ENCODE data around the gene MAPK10.

Gene MAPK10

DNA sequence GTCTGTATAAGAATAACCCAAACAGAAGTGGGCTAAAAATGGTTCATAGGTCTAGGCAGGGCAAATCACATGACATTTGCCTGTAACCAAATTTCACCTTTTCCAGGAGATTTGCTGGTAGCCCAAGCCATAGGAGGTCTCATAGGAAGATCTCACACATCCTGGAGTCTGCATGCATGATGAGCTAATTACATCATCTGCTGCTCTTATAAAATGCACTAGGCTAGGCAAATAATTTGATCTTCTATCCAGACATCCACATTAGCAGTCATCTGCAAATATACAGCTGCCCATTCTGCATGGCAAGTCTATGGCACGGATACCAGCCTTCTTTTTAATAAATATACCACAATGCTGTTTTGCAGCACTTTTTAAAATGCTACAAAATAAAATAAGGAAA is 87.2 kb downstream of the MAPK10 start:
- no peak for DNase-seq

DNA sequence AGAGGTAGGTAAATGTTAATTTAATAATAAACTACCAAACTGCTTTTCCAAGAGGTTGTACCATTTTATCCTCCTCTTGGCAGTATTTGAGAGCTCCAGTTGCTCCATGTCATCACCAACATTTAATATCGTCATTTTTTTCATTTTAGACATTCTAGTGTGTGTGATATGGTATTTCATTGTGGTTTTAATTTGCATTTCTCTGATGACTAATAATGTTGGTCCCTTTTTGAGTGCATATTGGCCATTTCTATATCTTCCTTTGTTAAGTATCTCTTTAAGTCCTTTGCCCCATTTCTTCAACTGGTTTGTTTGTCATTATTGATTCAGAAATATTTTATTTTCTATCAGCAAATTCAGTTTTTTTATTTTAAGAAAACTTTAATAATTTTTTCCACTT is 88.8 kb downstream of the MAPK10 start:
- DNase-seq, result no peak

DNA sequence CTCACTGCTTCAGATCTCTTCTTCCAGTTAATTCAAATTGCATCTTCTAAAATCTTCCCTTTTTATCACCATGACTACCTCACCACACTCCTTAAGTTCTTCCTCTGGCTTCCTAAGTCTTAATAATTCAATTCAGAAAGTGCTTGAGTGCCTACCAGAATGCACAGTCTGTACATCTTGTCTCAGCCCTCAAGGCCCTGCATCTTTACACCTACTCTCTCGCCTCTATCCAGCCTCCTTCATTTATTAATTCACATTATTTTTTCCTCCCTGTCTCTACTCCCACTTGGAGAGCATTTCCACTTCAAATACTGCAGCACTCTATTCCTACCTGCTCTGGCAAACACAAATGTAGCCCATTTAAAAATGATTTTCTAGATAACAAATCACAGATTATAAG is 90.5 kb downstream of the MAPK10 start:
- no peak for DNase-seq

DNA sequence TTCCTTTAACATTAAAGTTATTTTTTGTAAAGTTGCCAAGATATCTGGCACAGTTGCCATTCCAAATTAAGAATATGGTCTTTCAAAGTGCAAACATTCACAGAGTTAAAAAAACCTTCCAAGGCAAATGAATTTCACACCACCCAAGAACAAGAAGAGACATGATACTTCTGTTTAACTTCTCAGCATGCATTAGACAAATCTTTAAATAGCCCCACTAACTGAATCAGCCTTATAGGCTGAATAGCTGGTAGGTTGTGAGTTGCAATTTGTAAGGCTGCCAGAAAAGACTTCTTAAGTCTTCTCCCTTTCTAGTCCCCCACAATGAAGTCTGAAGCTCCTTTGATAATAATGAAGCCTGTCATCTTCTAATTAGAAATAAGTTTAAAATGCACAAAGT is 95.6 kb downstream of the MAPK10 start:
- no peak for DNase-seq

DNA sequence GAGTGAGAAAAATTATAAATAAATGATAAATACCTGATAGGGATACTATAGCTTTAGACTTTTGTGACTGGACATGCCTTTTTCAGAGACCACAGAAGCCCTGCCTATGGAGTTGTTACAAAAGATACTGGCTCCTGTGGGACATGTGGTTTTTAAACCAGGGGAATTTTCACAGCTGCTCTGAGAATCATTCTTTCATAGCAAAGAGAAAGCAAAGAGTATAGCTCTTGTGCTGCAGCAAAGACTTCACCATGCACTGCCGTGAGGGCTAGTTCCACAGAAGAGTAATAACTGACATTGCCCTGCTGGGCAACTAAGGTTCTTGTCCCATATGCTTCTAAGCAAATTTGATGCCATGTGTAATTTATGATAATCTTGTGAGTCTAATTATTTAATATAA is 98.2 kb downstream of the MAPK10 start:
- no peak for DNase-seq

DNA sequence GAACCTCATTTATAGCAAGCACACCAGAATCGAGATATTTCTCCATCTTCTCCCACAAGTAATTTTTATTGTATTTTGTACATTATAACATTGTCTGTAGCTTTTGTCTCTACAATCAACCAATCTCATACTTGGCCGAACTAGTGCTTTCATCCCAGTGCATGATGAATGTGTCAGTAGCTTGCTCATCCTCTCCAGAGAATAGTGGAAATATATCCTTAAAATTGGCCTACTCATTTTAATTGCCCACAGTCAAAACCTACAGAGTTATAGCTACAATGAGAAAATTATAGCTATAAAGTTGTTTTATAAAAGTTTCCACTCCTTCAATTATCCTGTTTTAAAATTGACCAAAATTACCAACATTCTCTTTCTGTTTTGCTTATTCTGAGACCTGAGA is 103.8 kb downstream of the MAPK10 start:
- no peak for DNase-seq

DNA sequence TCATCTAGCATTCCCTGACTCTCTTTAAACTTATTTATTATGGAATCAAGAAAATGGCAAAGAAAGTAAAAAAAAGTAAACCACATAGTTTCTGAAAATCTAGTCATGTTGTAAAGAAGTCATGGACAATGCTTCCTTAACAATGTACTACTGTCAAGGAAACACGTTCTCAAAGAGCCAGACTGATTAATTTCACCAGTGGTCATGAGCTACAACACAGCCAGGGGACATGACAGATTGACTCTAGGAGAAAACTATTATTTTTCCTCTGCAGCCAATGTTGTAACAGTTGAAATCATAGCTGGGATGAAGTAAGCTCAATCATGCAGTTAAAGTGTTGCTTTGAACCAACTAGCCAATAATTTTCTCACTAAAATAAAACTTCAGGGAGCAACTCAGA is 109.2 kb downstream of the MAPK10 start:
- DNase-seq, result no peak

DNA sequence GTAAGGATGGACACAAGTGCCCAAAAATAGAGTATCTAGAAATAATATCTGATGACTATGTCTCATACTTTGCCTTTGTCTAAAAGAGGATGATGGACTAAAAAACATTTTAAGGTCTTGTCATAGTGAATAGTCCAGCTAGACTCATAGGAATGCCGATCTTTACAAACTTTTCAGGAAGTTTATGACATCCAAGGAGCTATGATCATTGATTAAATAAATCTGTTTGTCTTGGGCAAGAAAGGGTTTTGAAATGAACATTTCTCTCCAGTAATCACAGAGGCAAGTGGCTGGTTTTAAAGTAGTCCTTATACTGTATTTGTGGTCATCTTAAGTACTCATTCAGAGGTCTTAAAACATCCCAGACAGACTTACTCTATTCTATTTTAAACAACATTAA is 109.8 kb downstream of the MAPK10 start:
- DNase-seq, result no peak

DNA sequence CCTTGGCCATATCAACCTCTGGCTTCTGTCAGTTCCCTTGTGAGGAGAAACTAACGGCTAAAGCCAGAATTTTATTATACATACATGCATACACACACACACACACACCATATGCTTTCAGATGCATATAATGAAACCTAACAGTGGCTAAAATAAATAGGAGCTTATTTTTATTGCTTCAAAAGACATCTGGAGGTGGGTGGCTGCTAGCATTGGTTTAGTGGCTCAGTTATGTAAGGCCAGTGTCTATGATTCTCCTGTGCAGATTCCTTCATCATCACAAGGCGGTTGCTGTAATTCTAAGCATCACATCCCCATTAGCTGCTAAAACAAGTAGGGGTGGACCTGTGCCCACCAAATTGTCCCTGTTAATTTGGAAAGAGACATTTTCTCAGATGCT is 110.8 kb downstream of the MAPK10 start:
- DNase-seq, result no peak

DNA sequence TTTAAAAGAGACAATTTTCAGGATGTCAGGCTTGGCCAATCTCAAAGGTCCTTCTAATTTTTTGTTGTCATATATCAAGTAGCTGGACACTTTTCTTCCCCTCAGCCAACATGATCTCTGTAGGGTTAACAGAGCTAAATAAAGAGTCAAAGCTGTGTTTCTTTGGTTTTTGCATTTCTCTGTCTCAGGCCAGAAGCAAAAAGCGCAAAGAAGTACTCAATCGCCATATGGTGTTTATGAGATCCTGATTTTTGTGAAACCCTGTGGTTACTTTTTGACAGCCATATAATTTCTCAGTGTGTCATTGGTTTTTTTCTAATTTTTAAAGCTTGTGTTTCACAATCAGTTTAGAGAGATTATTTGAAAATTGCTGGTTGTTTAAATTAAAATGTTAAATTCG is 111.9 kb downstream of the MAPK10 start:
- DNase-seq, result no peak

DNA sequence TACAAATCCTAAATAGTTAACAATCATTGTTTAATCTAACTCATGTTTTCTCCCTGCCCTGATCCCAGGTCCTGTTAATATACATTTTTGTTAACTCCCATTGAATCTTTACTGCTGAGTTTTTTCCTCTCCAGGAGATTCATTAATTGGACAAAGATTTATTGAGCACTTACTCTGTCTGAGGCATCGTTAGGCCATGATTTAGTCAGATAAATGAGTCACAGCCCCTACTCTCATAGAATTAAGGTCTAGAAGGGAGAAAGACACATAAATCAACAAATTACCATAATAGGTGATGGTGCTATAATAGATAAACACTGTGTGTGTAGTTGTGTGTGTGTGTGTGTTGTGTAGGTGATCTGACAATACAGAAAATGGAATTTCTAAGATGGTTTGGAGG is 112.5 kb downstream of the MAPK10 start:
- no peak for DNase-seq

DNA sequence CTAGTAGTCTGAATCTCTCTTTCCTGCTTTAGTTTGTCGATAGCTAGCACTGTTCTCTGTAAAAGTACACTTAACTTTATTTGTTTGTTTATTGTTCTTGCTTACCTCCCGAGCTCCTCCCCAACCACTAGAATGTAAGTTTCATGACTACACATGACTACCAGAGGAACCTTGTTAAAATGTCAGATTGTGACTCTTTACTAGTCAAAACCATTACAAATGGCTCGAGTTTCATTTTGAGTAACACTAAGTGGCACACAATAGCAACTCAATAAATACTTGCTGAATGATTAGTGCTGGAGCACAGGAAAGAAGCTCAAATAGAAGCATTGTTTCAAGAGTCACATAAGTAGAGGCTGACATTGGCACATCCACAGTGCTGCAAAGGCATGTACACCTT is 116.1 kb downstream of the MAPK10 start:
- DNase-seq, result no peak

DNA sequence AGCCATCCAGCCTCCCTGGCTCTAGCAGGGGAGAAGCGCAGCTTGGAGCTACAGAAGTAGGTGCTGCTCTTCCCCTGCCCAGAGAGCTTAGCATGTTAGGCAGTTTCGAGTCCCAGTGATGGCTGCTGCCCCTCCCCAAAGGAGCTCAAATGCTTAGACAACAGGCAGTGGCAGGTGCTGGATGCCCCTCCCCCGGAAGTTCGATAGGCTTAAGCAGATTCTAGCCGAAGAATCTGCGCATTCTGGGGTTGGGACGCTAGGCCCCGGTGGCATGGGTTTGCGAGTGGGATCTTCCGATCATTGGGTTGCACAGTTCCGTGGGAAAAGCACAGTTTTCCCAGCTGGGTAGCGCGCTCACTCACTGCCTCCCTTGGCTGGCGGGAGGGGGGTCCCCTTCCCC is 117.2 kb downstream of the MAPK10 start:
- no peak for DNase-seq

DNA sequence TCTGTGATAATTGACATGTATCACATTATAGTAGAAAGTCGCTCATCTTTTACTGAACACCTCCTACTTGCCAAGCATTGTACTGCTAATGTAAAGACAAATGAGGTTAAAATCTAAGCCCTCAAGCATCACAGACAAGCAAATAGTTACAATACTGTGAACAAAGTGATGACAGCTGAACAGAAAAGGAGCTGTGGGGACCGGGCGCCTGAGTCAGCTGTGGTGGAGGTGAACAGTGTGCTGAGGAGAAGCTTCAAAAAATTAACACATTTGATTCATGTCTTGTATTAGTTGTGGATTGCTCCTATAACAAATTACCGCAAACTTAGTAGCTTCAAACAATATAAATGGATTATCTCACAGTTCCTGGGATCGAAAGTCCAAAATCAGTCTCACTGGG is 124.3 kb downstream of the MAPK10 start:
- DNase-seq, result no peak

DNA sequence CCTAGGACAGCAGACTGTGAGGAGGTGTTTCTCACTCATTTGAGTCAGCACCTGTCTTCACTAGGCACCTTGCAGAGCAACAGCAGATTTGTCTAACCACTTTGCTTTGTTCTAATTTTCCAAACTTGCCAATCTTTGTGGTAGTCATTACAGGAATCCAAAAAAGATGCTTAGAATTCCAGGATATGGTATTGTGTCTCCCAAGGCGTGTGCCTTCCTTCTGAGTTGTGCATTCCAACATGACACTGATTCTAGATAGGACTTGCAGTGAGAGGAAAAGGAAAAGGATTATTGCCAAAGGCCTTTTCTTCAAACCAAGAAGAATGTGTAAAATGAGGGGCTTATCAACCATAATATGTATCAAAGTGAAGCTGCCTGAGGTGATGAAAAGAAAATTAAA is 126.2 kb downstream of the MAPK10 start:
- no peak for DNase-seq

DNA sequence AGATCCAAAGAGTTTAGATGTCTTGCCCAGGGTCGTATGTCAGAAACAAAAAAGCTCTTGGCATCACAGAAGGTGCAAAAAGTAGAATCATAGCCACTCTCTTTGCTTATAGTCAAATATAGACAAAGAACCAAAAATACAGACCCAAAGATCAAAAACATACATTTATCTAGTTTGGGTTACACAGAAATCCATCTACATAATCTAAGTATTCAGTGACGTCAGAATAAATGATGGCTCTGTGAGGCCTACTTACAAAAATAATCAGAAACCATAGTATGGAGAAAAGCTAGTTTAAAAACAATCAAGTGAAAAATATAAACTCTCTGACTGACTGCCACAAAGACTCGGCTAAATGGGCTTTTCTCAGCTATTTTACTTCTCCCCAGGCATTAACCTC is 126.8 kb downstream of the MAPK10 start:
- no peak for DNase-seq

DNA sequence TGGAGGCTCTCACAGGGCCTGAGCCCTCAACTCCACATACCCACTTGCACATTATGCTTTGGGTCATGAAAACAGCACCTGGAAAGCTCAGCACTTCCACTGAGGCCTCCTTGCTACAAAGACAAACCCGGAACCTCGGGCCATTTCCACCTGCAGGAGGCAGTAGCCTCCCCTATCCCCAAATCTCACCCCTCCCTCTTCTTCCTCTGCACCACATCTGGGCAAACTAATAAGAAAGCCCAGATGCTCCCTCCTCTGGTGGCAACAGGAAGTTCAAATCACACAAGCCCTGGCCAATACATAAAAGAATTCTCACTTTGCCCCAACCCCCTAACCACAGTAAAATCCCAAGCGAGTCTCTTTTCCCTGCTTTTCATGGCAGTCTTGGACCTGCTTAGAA is 136.4 kb downstream of the MAPK10 start:
- no peak for DNase-seq

DNA sequence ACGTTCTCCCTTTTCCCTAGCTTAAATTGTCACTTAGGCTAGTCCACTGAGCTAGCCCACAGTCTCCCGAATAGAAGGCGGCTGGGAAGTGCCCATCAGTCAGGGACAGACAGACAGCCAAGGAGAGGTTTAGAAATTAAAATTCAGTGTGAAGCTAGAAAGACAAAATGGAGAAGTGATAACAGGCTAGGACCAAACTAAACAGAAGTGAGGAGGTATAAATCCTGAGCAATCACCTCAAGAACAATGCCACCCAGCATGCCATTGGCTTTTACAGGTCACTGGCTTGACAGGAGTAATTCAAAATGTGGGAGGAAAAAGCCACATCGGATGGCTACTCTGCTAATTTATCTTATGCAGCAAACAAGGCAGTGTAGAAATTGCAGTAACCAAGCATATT is 138.9 kb downstream of the MAPK10 start:
- DNase-seq, result no peak

DNA sequence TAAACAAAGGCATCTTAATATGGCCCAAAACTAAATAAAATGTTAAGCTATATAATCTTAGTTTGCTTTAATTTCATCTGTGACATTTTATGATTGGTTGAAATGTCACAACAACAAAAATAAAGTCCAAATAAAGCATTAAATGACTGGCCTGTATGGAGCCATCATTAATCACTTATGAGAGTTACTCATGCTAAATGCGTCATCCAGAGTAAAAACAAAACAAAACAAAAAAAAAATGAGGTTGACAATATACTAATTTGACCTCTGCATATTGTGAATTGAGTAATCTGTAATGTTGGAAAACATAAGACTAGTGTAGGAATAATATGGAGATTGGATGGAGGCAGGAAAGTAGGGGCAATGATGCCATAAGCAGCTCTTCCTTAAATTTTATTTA is 139.7 kb downstream of the MAPK10 start:
- DNase-seq, result no peak

DNA sequence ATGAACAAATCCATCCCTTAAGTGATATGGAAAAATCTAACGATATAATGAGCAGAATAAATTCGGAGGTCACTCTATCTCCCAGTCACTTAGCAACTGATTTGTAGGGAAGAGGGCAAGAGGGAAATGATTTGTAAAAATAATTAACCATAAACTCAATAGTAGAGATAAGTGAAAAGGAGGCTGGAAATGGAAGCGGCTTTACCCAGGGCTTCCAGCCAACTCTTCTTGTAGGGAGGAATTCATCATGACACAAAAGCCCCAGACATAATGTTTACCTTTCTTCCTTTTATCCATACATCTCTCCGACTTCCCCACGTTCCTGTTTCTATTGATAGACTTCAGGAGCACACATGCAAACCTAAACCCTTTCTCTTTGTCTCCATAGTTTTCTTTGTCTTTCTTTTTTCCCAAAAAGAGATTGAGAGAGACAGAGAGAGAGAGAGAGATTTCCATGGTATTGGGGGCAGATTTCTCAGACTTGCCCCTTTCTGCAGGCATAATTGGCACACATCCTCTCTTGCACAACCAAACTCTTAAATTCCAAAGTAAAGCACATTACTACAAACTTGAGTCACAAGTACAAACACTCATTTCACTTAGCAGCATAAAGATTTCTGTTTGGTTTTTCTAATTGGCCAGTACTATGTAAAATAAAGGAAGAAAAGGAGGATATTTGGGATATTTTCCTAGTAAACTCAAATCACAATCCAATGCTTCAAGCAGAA is 140.9 kb downstream of the MAPK10 start:
- DNase-seq, result no peak

DNA sequence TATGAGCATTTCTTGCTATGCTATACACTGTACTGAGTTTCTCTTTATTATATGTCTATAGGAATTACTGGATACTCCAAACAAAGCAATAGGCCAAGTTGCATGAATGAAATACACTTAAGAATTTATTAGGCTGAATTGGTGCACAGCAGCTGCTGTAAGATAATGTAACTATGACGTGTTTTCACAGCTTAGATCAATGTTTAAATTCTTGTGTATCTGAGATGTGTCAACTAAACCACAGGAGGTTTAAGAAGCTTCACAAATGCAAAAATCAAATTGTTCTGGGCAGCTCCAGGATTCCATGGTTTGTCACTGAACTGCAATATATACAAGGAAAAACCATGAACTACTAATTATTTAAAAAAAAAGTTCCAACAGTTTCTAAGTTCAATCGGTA is 156.7 kb downstream of the MAPK10 start:
- DNase-seq, result no peak

DNA sequence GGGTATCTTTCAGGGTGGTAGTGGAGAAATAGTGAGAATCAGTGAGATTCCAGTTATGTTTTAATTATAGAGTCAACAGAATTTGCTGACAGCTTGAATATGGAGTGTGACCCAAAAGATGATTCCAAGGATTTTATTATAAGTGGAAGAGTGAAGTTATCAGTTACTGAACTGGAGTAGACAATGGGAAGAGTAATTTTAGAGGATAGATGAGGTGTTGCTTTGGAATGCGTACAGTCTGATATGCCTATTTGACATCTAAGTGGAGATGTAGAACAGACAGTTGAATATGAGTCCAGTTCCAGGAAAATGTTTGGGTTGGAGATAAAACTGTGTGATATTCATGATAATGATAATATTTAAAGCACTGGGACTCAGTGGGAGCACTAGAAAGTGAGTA is 174.2 kb downstream of the MAPK10 start:
- DNase-seq, result no peak

DNA sequence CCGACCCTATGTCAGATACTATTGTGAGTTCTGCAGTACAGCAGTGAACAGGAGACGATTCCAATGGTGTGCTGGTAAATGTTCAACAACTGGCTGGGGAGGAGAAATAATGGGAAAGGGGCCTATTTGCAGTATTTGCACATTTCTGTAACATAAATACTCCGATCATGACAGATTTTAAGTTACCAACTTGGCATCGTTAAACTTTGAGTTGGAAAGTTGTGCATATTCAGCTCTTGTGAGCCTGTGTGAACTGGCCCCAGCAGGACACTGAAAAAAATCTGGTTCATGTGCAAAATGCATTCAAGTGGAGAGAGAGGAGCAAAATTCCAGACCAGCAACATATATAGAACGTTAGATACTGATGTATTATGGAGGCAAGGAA is 175.0 kb downstream of the MAPK10 start:
- DNase-seq, result no peak

DNA sequence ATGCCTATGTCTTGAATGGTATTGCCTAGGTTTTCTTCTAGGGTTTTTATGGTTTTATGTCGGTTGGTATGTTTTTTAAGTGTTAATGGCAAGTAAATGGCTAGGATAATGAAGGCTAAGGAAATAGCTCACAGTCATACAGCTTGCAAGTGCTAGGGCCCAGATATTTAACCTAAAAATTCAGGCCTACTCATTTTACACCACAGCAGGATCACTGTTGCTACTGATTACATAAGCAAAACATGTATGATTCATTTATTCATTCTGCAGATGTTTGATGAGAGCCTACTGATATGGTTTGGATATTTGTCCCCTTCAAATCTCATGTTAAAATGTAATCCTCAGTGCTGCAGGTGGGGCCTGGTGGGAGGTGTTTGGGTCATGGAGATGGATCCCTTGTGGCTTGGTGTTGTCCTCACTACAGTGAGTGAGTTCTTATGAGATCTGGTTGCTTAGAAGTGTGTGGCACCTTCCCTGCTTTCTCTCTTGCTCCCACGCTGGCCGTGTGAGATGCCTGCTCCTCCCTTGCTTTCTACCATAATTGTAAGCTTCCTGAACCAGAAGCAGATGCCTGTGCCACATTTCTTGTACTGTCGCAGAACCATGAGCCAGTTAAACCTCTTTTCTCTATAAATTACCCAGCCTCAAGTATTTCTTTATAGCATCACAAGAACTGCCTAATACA is 175.5 kb downstream of the MAPK10 start:
- no peak for DNase-seq

DNA sequence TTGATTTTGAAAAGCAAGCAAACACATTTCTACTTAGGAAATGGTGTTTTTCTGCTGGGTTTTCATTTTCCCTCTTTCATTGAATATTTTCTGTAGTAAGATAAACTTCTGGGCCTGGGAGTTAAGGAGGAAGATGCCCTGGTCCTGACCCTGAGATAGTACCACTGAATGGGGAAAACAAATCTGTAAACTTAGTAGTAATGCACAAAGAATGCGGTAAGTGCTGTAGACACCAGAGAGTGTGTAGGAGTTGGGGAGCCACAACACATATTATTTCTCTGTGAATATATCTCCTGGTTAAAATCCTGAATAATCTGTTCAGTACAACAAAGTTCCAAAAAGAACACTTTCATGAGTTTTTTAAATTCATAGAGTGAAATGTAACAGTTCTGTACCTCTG is 178.3 kb downstream of the MAPK10 start:
- no peak for DNase-seq

Measured in NCI-H1694 (cell line).